Measurements from ENCODE around the gene SCGB1D4.
"Not testable (repeated sequence)": the region's sequence is repeated elsewhere in the genome, so short reads cannot be mapped to it uniquely, and the experiment has no call there.

The SCGB1D4 gene, protein sequence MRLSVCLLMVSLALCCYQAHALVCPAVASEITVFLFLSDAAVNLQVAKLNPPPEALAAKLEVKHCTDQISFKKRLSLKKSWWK

DNA sequence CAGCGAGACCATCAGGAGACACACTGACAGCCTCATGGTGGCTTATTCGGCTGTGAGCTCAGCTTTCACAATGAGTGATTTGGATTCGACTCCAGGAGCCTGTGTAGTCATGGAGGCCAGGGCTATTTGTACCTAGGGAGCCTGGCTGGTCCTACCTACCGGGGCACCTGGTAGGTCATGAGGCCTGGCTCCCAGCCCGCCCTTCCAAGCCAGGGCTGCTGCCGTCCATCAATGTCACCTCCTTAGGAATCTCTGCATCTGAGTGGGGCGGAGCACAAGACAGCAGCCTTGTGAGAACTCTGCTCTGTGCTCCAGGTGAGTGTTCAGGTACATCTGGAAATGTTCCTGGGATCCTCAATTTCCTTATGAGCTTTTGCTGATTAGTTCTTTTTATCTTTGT, at the start of gene SCGB1D4:
TSS of gene SCGB1D4 (minus strand) at position 101 of the 400 bp plus-strand sequence. CDS start at position 36, 65 bp downstream.
- no peak for DNase-seq

DNA sequence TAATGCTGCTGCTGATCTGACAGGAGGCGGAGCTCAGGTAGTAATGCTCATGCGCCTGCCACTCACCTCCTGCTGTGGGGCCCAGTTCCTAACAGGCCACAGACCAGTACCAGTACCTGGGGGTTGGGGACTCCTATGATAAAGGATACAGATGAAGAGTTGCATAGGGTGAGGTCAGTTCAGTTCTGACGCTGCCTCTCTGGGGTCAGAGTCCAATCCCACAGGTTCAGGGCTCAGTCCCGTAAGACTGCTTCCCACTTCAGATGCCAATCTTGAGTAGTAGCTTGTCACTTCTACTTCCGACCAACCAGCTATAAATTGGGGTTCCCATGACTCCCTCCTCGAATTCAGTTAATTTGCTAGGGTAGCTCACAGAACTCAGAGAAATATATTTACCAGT, 47.0 kb upstream of the SCGB1D4 start:
- no peak for DNase-seq

DNA sequence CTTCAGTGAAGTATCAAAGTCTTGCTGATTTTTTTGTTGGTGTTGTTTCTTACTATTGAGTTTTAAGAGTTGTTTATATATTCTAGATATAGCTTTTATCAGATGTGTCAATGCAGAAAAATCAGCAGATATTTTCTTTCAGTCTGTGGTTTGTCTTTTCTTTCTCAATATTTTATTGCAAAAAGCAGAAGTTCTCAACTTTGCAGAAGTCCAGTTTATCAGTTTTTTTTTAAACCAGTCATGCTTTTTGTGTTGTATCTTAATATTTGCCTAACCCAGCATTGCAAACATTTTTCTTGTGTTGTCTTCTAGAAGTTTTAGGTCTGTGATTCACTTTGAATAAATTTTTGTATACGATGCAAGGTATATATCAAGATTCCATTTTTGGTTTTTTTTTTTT, 45.3 kb upstream of the SCGB1D4 start:
- DNase-seq, result no peak

DNA sequence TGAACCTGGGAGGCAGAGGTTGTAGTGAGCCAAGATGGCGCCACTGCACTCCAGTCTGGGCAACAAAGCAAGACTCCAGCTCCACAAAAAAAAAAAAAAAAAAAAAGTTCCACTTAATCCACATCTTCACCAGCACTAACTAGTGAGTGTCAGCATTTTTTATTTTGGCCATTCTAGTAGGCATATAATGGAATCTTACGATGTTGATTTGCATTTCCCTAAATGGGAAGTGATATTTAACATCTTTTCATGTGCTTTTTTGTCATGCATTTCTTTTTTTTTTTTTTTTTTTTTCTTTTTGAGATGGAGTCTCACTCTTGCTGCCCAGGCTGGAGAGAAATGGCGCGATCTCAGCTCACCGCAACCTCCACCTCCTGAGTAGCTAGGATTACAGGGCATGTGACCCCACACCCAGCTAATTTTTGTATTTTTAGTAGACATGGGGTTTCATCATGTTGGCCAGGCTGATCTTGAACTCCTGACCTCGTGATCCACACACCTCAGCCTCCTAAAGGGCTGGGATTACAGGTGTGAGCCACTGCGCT, 44.8 kb upstream of the SCGB1D4 start:
- not testable (repeated sequence) for DNase-seq

DNA sequence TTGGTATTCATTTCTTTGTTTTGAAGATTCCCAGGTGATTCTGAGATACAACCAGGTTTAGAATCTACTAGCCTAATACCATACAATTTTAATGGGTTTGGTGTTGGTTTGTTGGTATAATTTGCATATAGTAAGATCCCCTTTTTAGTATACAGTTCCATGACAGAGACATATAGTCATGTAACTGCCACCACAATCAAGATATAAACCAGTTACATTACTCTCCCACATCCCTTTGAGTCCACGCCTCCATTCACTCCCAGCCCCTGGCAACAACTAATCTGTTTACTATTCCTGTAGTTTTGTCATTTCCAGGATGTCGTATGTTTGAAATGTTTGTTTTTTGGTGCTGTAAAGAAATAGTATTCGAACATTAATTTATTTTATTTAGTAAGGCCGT, 42.7 kb upstream of the SCGB1D4 start:
- no peak for DNase-seq

DNA sequence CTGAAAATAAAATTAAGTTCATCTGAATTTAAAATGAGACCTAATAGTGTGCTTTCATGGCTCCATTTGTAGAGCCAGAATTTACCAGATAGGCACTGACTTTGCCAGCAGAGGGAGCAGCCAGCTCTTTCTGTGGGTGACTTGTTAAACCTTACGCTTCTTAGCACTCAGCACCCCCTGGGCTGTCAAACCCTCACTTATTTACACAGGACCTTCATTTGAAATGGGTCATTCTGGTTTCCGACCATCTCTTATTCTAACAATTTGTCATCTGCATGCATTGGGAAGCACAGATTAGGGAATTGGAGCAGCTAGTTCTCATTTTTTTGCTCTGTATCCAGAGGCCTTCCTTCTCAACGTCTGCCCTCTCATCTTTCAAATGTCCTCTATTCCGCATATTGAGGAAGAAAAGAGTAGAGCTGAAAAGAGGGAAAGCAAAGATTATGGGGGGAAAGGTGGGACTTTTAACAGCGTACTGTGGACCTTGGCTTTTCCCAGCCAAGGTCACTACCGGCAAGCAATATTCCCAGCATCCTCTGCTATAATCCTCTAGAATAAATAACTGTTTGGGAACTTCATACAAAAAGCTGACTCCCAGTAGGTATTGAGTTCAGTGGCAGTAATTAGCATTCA, 41.5 kb upstream of the SCGB1D4 start:
- DNase-seq, result peak in 1 of 4 experiments; percentile 28

DNA sequence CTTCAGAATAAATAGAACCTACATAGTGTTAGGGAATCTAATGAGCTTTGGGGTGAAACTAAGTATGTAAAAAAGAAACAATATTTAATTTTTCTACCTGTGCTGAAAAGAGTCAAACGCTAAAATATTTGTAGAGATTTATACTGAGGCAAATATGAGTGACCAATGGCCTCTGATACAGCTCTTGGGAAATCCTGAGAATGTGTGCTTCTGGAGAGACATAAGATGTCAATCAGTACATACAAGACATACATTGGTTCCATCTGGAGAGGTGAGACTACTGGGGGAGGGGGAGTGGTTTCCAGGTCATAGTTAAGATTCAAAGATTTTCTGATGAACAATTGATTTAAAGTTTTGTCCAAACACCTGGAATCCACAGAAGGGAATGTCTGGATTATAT, 39.3 kb upstream of the SCGB1D4 start:
- no peak for DNase-seq

DNA sequence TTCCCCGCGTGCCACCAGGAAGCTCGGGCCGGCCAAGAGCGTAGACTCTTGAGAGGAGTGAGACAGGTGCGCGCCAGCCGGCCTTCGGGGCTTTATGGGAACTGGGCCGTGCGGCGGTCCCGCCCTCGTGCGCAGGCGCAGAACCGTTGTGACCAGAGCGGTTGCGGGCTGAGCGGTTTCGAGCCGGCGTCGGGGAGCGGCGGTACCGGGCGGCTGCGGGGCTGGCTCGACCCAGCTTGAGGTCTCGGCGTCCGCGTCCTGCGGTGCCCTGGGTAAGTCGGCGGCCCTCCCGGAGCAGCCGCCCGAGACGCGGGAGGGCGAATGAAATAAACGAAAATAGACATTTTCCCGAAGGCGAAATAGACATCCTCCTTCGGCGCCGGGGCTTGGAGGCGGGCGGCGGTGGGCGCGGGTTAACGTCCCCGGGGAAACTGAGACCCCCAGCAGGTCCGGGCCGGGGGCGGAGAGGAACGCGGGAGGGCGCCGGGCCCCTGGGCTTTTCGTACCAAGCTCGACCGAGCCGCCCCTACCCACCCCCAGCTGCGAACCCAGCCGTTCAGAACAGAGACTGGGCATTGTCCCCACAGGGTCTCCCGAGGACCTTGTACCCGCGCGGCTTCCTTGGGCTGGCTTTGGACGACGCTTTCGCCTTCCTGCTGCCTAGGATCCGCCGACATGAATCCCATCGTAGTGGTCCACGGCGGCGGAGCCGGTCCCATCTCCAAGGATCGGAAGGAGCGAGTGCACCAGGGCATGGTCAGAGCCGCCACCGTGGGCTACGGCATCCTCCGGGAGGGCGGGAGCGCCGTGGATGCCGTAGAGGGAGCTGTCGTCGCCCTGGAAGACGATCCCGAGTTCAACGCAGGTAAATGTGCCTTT, 38.7 kb upstream of the SCGB1D4 start, which contains the start of gene ASRGL1:
TSS of gene ASRGL1 (plus strand) at position 146 of the 879 bp plus-strand sequence. CDS start at position 676, 530 bp downstream.
- DNase-seq, result peak; percentile 32 to 64 (median 52)

DNA sequence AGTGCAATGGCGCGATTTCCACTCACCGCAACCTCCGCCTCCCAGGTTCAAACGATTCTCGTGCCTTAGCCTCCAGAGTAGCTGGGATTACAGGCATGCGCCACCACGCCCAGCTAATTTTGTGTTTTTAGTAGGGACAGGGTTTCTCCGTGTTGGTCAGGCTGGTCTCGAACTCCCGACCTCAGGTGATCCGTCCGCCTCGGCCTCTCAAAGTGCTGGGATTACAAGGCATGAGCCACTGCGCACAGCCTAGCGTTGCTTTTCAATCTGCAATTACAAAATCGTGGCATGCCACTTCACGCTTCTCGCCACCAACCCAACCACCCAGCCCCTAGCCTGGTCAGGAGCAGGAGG, 38.1 kb upstream of the SCGB1D4 start:
- DNase-seq, result not testable (repeated sequence)

DNA sequence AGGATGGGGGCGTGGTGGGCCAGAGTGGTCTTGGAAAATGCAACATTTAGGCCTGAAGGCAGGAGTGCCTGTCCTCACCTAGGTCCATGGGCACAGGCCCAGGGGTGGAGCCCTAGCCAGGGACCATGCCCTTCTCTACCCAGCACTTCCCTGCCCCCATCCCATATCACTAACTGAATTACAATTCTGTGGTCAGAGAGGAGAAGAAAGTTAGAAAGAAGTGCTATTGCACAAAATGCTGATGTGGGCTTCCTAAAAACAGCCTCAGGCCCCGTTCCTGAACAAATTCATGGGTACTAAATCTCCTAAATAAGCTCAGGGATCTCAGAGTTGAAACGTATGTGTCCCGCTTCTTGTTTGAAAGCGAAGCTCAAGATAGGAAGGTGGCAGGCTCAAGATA, 34.9 kb upstream of the SCGB1D4 start:
- DNase-seq, result no peak

DNA sequence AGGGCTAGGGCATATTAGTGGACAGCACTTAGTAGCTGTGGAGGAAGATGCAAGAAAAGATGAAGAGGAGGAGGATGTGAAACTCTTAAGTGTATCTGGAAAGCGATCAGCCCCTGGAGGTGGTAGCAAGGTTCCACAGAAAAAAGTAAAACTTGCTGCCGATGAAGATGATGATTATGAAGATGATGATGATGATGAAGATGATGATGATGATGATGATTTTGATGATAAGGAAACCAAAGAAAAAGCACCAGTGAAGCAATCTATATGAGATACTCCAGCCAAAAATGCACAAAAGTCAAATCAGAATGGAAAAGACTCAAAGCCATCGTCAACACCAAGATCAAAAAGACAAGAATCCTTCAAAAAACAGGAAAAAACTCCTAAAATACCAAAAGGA, 32.4 kb upstream of the SCGB1D4 start:
- DNase-seq, result not testable (repeated sequence)

DNA sequence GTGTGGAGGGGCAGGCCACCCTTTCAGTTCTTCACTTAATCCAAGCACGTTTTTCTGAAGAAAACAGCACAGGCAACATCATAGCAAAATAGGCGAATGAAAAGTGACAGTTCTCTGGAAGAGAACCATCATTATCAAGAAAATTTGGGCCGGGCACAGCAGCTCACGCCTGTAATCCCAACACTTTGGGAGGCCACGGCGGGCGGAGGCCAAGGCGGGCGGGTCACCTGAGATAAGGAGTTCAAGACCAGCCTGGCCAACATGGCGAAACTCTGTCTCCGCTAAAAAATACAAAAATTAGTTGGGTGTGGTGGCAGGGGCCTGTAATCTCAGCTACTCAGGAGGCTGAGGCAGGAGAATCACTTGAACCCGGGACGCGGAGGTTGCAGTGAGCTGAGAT, 28.7 kb upstream of the SCGB1D4 start:
- not testable (repeated sequence) for DNase-seq

DNA sequence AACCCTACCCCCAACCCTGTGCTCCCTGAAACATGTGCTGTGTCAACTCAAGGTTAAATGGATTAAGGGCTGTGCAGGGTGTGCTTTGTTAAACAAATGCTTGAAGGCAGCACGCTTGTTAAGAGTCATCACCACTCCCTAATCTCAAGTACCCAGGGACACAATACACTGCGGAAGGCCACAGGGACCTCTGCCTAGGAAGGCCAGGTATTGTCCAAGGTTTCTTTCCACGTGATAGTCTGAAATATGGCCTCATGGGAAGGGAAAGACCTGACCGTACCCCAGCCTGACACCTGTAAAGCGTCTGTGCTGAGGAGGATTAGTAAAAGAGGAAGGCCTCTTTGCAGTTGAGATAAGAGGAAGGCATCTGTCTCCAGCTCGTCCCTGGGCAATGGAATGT, 27.8 kb upstream of the SCGB1D4 start:
- not testable (repeated sequence) for DNase-seq

DNA sequence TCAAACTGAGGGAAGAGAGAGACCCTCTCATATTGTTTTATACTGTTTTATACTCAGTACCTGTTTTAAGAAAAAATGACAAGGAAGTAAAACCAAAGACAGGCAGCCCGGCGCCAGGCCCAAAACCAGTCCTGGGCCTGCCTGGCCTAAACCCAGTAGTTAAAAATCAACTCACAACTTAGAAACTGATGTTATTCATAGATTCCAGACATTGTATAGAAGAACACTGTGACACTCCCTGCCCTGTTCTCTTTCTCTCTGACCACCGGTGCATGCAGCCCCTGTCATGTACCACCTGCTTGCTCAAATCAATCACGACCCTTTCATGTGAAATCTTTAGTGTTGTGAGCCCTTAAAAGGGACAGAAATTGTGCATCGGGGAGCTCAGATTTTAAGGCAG, 26.9 kb upstream of the SCGB1D4 start:
- DNase-seq, result not testable (repeated sequence)

DNA sequence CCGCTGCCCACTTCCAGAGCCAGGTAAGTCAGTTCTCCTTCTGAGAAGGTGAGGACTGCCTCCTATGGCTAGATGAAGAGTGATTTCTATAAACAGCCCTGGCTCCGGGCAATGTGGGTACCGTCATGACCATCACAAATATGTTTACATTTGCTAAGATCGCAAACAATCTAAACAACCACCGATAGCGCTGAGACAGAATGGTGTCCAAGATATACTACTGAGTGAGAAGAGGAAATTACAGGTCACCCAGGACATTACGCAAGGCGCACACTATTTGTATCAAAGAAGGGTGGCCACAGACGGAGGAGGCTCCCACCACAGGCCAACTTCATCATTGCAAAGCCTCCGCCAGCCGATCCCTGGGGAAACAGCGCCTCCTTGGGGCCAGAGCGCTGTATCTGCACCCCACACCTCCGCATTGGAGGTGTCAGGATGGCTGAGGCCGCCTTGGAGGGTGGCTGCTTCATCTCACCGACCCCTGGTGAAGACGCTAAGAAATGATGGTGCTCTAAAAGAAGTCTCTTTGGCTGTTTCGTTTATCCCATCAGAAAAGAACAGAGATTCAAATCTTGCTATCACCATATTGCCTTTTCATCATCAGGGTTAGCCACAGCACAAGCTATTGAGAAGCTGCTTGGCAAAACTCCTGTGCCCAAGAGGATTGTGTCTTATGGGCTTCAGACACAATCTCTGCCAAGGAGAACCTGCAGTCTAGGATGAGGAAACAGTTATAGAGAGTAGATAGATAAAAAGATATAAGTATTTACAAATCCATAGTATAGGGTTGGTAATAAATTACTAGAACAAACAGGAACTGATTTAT, 26.1 kb upstream of the SCGB1D4 start:
- peak in 1 of 4 experiments; percentile 13 for DNase-seq

DNA sequence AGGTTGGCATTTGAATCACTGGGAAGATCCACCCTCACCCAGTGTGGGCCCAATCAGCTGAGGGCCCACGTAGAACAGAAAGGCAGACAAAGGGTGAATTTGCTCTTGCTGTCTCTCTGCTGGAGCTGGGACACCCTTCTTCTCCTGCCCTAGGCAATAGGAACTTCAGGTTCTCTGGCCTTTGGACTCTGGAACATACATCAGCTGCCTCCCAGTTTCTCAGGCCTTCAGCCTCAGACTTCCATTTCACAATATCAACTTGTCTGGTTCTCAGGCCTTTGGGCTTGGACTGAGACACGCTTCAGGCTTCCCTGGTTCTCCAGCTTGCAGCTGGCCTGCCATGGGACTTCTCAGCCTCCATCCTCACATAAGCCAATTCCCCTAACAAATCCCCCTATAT, 23.6 kb upstream of the SCGB1D4 start:
- DNase-seq, result no peak

DNA sequence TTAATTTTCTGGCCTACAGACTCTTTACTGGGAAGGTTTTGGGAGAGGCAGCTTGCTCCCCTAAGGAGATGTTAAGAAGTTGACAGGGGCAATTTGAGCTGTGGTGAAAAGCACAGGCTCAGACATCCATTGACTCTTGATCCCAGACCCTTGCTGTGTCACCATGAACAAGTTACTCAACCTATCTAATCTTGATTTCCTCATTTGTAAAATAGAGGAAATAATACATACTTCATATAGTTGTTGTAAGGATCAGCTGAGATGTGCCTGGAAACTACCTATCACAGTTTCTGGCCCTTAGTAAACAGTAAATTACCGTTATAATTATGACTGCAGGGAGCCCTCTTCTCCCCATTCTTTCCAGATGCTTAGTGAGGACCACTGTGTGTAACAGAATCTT, 16.6 kb upstream of the SCGB1D4 start:
- DNase-seq, result no peak

DNA sequence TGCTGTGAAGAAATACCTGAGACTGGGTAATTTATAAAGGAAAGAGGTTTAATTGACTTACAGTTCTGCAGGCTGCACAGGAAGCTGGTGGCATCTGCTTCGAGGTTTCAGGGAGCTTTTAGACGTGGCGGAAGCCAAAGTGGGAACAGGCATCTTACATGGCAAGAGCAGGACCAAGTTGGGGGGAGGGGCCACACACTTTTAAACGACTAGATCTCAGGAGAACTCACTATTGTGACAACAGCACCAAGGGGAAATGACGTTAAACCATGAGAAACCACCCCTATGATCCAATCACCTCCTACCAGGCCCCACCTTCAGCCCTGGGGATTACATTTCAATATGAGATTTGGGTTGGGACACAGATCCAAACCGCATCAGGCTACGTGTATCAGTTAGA, 11.1 kb upstream of the SCGB1D4 start:
- no peak for DNase-seq

DNA sequence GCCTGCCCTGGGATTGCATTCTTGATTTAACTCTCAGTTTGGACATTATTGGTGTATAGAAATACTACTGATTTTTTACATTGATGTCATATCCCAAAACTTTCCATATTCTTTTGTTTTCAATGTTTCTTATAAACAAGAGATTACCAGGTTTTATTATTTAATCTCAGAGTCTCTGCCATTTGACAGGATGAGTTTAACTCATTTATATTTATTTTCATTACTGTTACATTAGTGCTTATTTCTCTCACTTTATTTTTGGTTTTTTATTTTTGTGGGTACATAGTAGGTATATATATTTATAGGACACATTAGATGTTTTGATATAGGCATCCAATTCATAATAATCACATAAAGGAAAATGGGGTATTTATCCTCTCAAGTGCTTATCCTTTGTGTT, 9.1 kb upstream of the SCGB1D4 start:
- DNase-seq, result no peak

DNA sequence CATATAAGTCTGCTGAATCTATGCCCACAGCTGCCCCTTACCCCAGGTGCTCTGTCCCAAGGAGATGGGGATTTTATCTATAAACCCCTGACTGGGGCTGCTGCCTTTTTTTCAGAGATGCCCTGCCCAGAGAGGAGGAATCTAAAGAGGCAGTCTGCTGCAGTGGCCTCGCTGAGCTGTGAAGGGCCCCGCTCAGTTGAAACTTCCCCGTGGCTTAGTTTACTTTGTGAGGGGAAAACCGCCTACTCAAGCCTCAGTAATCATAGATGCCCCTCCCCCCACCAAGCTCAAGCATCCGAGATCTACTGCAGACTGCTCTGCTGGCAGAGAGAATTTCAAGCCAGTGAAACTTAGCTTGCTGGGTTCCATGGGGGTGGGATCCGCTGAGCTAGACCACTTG, 7.4 kb upstream of the SCGB1D4 start:
- DNase-seq, result no peak

DNA sequence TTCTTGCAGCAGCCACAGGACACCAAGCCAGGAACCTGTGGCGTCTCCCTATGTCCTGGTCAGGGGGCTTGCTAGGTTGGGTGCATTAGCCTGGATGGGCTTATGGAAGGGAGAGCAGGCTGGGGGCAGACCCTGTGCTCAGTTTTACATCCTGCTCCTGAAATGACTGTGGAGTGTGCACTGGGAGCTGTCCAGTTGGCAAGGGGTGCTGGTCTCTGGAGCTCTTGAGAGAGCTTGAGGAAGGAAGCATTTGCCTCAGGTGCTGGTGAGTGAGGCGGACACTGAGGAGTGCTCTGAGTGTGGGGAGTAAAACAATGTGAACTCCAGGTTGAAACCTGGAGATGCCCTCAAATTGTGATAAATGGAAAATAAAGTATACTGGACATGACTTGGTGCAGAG, 3.4 kb downstream of the SCGB1D4 start:
- no peak for DNase-seq

DNA sequence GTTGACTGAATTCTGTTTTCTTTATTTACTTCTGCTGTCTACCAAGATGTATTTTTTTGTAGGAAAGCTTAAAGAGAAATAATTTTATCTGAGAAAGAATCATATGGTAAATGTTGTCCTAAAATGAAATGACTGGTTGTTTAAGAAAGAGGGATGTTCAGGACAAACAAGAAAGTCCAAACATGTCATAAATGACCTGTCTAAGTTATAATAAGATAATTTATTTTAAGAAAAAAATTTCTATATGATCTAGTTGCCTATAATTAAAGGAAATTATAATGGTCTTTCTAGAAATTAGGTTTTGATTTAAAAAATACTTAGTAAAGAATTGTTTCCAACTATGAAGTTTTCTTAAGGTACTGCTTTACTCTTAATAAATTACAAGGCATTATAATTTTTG, 18.4 kb downstream of the SCGB1D4 start:
- no peak for DNase-seq

DNA sequence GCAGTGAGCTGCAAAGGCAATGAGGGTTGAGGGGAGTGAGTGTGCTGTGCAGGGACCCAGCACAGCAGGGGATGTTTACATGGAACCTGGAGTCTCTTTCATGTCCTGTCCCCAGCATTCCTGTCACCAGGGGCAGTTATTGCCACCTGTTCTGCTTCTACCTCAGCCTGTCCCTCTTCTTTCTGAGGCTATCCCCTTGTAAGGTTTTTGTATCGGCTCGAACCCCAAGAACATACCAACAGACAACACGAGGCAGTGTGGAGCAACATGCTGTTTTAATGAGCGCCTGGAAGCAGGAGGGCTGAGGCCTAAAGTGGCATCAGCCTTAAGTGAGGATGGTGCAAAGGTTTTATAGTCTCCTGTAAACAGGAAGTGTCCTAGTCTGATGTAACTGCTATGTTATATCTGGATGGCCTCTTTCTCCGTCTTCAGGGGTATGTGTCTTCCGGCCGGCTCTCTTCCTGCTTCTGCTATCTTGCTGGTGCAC, 25.0 kb downstream of the SCGB1D4 start:
- DNase-seq, result no peak

All from activated naive CD4-positive, alpha-beta T cell (primary cell).